Adrenal gland (tissue), 12 donors: ENCODE results near the gene NSUN4. TPM values are rescaled to one million over a fixed set of nuclear protein-coding genes. Genes with fewer than 3 reads are reported as not detected.

Experiments
- DNase-seq, 7 donors: peaks; one replicate each; pipeline ENCODE4 v3.0.0-alpha.2; 2019 to 2020
- H3K27ac ChIP-seq, 5 donors: fragments of 200-600 bp; sonication (generic) in 4 of 5; 1 replicate in 3 of 5; 2 replicates in 2 of 5; pipeline versions ENCODE4 v1.5.1 to v1.8.0; 2016 to 2020; ENCODE audit warnings: mild to moderate bottlenecking in 1 of 5
- H3K27me3 ChIP-seq: fragments of 200-600 bp; 2 replicates; pipeline ENCODE4 v1.8.0; 2021
- H3K36me3 ChIP-seq, 2 donors: fragments of 200-600 bp; replicated peaks in 1 of 2; 1 replicate in 1 of 2; 2 replicates in 1 of 2; pipeline versions ENCODE4 v1.5.1 to v1.8.0; 2018 to 2022
- H3K4me1 ChIP-seq, 2 donors: fragments of 200-600 bp; replicated peaks in 1 of 2; 1 replicate in 1 of 2; 2 replicates in 1 of 2; pipeline versions ENCODE4 v1.5.1 to v1.8.0; 2018 to 2021
- H3K4me3 ChIP-seq, 4 donors: fragments of 200-600 bp; sonication (generic) in 3 of 4; one replicate each; pipeline ENCODE4 v1.5.1; 2016 to 2018
- H3K9me3 ChIP-seq, 3 donors: fragments of 200-600 bp; sonication (generic) in 1 of 3; replicated peaks in 1 of 3; 1 replicate in 2 of 3; 2 replicates in 1 of 3; pipeline versions ENCODE4 v1.5.1 to v1.8.0; 2016 to 2021
- CTCF ChIP-seq, 6 experiments: fragments of 450-650 bp in 4 of 6; fragments of 200-600 bp in 2 of 6; sonication (generic) in 1 of 6; IDR thresholded peaks; 1 replicate in 5 of 6; 2 replicates in 1 of 6; pipeline versions ENCODE4 v1.5.1 to v1.8.0; 2016 to 2021; ENCODE audit warnings: antibody characterized with exemption in 6 of 6, mild to moderate bottlenecking in 2 of 6, moderate library complexity in 1 of 6
- POLR2A ChIP-seq, 2 donors: fragments of 450-650 bp; IDR thresholded peaks; one replicate each; pipeline ENCODE4 v1.6.1; 2017; ENCODE audit warnings: antibody characterized with exemption in 2 of 2, mild to moderate bottlenecking in 2 of 2, moderate library complexity in 1 of 2
- WGBS, 4 donors: extraction: QIAGEN DNeasy Blood & Tissue Kit in 2 of 4; methylation state at CpG; one replicate each; pipeline versions ENCODE4 v1.1.5 to v1.1.7; 2013 to 2017; 5-methylcytosine and 5-hydroxymethylcytosine counted together
- intact Hi-C, 2 donors: fragments of 100-400 bp; cut with DNase I; formaldehyde crosslinking; loops; one replicate each; pipeline versions ENCODE4 v1.14.1 to v1.15.0; 2022 to 2023
- polyA plus RNA-seq, 3 donors: library from polyadenylated mRNA; stranded (reverse); fragments of 200-250 nt in 2 of 3; fragments of 350-450 nt in 1 of 3; fragmentation: Illumina TruSeq in 1 of 3; extraction: RNeasy Lipid Tissue Mini Kit (QIAGEN cat#74804) in 1 of 3; gene quantifications; one replicate each; pipeline ENCODE4 v1.2.3, GENCODE V29; 2013 to 2014
- total RNA-seq, 9 donors: library from RNA; depleted of rRNA in 4 of 9; stranded (reverse); fragments of >200 nt in 4 of 9; fragments of 120-200 nt in 1 of 9; fragmentation: NEBNext Ultra II Directional in 1 of 9; extraction: Animal tissue kit (Norgen Biotek cat#: 25700) in 1 of 9; gene quantifications; one replicate each; pipeline versions ENCODE4 v1.1.0 to v1.2.4, GENCODE V29; 2013 to 2023
- donor health status: healthy with polysubstance abuse.
- donor health status: Bipolar disorder and iron deficiency.
- donor health status: DM: yes; HTN: yes; CAD: no.
- donor health status: DM: no; HTN: no; CAD: no.
- donor health status: DM: no; HTN: no; CAD: no.
- donor health status: DM: yes; HTN: yes; CAD: no.

NSUN4 gene
- total and polyA plus RNA-seq, 12 donors: 13.8 to 46.1 (median 37.2) TPM

- Histone ChIP-seq H3K36me3 (peaks cover 0 to 23% of the 10 kb centered on the region in 2 donors), H3K4me1 (peaks cover 34 to 51% of the 10 kb centered on the region in 2 donors), H3K4me3 (peak overlapping the region in 3 of 4 donors; percentile 66 to 87 (median 78)), H3K9me3 (no peaks in the 10 kb centered on the region), H3K27me3 (no peaks in the 10 kb centered on the region), H3K27ac (peak overlapping the region; percentile 93 to 99 (median 99))
- no peak for TF ChIP-seq CTCF (IDR thresholded peaks at IDR 0.05)
- no peak for TF ChIP-seq POLR2A (IDR thresholded peaks at IDR 0.05)
- peak in 4 of 7 donors; percentile 25 to 42 (median 34) for DNase-seq
- WGBS, 4 donors: 32 to 41% (median 37%) methylated on average over 6 of the region's 6 CpGs
- intact Hi-C loops: no loop called here
These were observed 39.8 kb upstream of the NSUN4 start for GRCh38 chr1:46300673-46301405.

- Histone ChIP-seq H3K27me3 (no peaks in the 10 kb centered on the region), H3K9me3 (no peaks in the 10 kb centered on the region), H3K27ac (peak overlapping the region; percentile 93 to 99 (median 99)), H3K36me3 (peaks cover 0 to 18% of the 10 kb centered on the region in 2 donors), H3K4me1 (peaks cover 34 to 52% of the 10 kb centered on the region in 2 donors), H3K4me3 (peak overlapping the region; percentile 66 to 90 (median 82))
- intact Hi-C loops: no loop called here
- peak in 2 of 7 donors; percentile 27 to 29 for DNase-seq
- TF ChIP-seq CTCF (IDR thresholded peaks at IDR 0.05) (no peak), POLR2A (IDR thresholded peaks at IDR 0.05) (no peak)
- WGBS, 4 donors: 6 to 11% (median 7%) methylated on average over 16 to 17 of the region's 17 CpGs
These were observed 39.2 kb upstream of the NSUN4 start for GRCh38 chr1:46301406-46301807.

GRCh38 chr1:46301808-46302640, 38.6 kb upstream of the NSUN4 start:
- Histone ChIP-seq H3K36me3 (peaks cover 0 to 12% of the 10 kb centered on the region in 2 donors), H3K27ac (peak overlapping the region; percentile 93 to 99 (median 99)), H3K27me3 (no peaks in the 10 kb centered on the region), H3K9me3 (no peaks in the 10 kb centered on the region), H3K4me3 (peak overlapping the region; percentile 66 to 90 (median 82)), H3K4me1 (peaks cover 34 to 58% of the 10 kb centered on the region in 2 donors)
- intact Hi-C loops: no loop called here
- TF ChIP-seq CTCF (IDR thresholded peaks at IDR 0.05) (no peak), POLR2A (IDR thresholded peaks at IDR 0.05) (peak in 1 of 2 donors; percentile 31)
- peak; percentile 53 to 72 (median 61) for DNase-seq
- WGBS, 4 donors: 0 to 1% (median 0%) methylated on average over 10 to 79 of the region's 79 CpGs

- H3K4me3 ChIP-seq: peak overlapping the region; percentile 66 to 90 (median 82)
- DNase-seq: peak in 5 of 7 donors; percentile 17 to 56 (median 46)
- peaks cover 0 to 6% of the 10 kb centered on the region in 2 donors for H3K36me3 ChIP-seq
- 0% methylated on average over 11 to 32 of the region's 32 CpGs; no CpG with 5 or more reads in 1 of the 4 donors for WGBS, 4 donors
- TF ChIP-seq POLR2A (IDR thresholded peaks at IDR 0.05): no peak
- no peak for TF ChIP-seq CTCF (IDR thresholded peaks at IDR 0.05)
- H3K27ac ChIP-seq: peak overlapping the region; percentile 93 to 99 (median 99)
- H3K9me3 ChIP-seq: no peaks in the 10 kb centered on the region
- peaks cover 34 to 63% of the 10 kb centered on the region in 2 donors for H3K4me1 ChIP-seq
- intact Hi-C loops: no loop called here
- H3K27me3 ChIP-seq: no peaks in the 10 kb centered on the region
These were observed 38.0 kb upstream of the NSUN4 start for GRCh38 chr1:46302641-46303037.
